Lower leg skin (tissue), 3 donors: ENCODE data around the gene AURKA.

Source experiments
- POLR2A ChIP-seq, 2 donors: fragments of 450-650 bp; IDR thresholded peaks; one replicate each; pipeline ENCODE4 v1.6.1; 2016 to 2017; ENCODE audit warnings: antibody characterized with exemption in 2 of 2, mild to moderate bottlenecking in 1 of 2, moderate library complexity in 1 of 2
- TF ChIP-seq, protein P1 (sequence below), 3 donors: fragments of 450-650 bp; IDR thresholded peaks; one replicate each; pipeline ENCODE4 v1.5.1; 2016; ENCODE audit warnings: antibody characterized with exemption in 3 of 3, mild to moderate bottlenecking in 3 of 3, moderate library complexity in 2 of 3

DNA sequence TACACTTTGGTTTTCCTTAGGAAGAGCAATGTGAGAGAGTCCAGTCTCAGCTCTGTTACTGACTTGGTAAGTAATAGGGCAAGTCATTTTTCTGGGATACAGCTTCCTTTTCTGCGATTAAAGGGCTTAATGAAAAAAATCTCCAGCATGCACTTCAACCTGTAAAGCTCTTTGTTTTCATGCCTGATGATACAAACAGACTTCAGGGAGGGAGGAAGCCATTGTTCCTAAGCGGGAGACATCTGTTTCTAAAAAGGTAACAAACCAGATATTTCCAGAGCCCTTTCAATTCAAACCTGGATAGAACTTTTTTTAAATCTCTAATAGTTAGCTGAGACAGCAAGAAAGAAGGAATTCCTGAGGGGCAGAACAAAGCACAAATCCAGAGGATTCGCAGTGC, 14.9 kb upstream of the AURKA start:
- TF ChIP-seq POLR2A (IDR thresholded peaks at IDR 0.05) = no peak
- TF ChIP-seq, protein P1, sequence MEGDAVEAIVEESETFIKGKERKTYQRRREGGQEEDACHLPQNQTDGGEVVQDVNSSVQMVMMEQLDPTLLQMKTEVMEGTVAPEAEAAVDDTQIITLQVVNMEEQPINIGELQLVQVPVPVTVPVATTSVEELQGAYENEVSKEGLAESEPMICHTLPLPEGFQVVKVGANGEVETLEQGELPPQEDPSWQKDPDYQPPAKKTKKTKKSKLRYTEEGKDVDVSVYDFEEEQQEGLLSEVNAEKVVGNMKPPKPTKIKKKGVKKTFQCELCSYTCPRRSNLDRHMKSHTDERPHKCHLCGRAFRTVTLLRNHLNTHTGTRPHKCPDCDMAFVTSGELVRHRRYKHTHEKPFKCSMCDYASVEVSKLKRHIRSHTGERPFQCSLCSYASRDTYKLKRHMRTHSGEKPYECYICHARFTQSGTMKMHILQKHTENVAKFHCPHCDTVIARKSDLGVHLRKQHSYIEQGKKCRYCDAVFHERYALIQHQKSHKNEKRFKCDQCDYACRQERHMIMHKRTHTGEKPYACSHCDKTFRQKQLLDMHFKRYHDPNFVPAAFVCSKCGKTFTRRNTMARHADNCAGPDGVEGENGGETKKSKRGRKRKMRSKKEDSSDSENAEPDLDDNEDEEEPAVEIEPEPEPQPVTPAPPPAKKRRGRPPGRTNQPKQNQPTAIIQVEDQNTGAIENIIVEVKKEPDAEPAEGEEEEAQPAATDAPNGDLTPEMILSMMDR (IDR thresholded peaks at IDR 0.05) = no peak
